ENCODE results near the gene WDR82.

DNA sequence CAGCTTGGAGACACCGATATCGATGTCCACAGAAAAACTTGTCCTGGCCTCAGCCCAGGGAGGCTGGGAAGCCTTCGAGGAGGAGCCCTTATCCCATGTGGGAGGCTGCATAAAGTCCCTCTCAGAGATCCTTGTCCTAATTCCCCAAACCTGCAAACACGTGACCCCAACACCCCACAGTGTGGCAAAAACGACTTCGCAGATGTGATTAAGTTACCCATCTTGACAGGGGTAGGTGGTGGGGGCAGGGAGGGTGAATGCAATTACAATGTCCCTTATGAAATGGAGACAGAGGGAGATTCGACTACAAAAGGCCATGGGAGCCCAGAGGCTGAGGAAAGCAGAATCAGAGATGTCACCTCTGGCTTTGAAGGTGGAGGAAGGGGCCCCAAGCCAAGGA lies 50.7 kb downstream of the WDR82 start:
- TF ChIP-seq POLR2A (IDR thresholded peaks at IDR 0.05; ENCODE audit: low read depth, low read length) (no peak), TAF1 (IDR thresholded peaks at IDR 0.05; ENCODE audit: borderline replicate concordance, low read depth, low read length) (no peak), POLR2AphosphoS5 (IDR thresholded peaks at IDR 0.05; ENCODE audit: low read depth, low read length) (no peak)

Measured in GM12892 (cell line).